Measurements from ENCODE around the gene MT1M.

Gene MT1M

GRCh38 chr16:56629531-56629930 is 2.9 kb upstream of the MT1M start:
- no peak for DNase-seq

- DNase-seq, result no peak
These were observed 2.3 kb upstream of the MT1M start for GRCh38 chr16:56630134-56630533.

- no peak for DNase-seq
These were observed 1.3 kb upstream of the MT1M start for GRCh38 chr16:56631197-56631596.

- no peak for DNase-seq
These were observed 665 bp upstream of the MT1M start for GRCh38 chr16:56631832-56632155.

GRCh38 chr16:56632848-56633365 is 448 bp downstream of the MT1M start:
- DNase-seq, result no peak

- no peak for DNase-seq
These were observed 1.1 kb downstream of the MT1M start for GRCh38 chr16:56633535-56633934.

- peak; percentile 49 for DNase-seq
These were observed 2.4 kb downstream of the MT1M start for GRCh38 chr16:56634715-56635440.

GRCh38 chr16:56635441-56635967 is 3.0 kb downstream of the MT1M start:
- DNase-seq, result no peak

GRCh38 chr16:56636616-56637413 is 4.4 kb downstream of the MT1M start:
- DNase-seq, result no peak

GRCh38 chr16:56637814-56638750 is 5.6 kb downstream of the MT1M start, which contains the start of gene MT1A:
Gene MT1A, plus strand, starts transcription at chr16:56638666. Its CDS starts 73 bp downstream, at chr16:56638739.
- peak; percentile 61 for DNase-seq

GRCh38 chr16:56639045-56639444 is 6.6 kb downstream of the MT1M start:
- no peak for DNase-seq

- no peak for DNase-seq
These were observed 7.6 kb downstream of the MT1M start for GRCh38 chr16:56640076-56640475.

- no peak for DNase-seq
These were observed 8.7 kb downstream of the MT1M start for GRCh38 chr16:56641166-56641565.

GRCh38 chr16:56643080-56643778 is 10.8 kb downstream of the MT1M start:
- no peak for DNase-seq

GRCh38 chr16:56643833-56644232 is 11.4 kb downstream of the MT1M start:
- no peak for DNase-seq

- DNase-seq, result no peak
These were observed 12.9 kb downstream of the MT1M start for GRCh38 chr16:56645311-56645710.

- no peak for DNase-seq
These were observed 13.4 kb downstream of the MT1M start for GRCh38 chr16:56645838-56646237.

GRCh38 chr16:56647641-56648431 is 15.4 kb downstream of the MT1M start:
- DNase-seq, result no peak

- DNase-seq, result no peak
These were observed 16.8 kb downstream of the MT1M start for GRCh38 chr16:56649271-56649670.

GRCh38 chr16:56649820-56650219 is 17.4 kb downstream of the MT1M start:
- DNase-seq, result no peak

GRCh38 chr16:56651586-56651985 is 19.1 kb downstream of the MT1M start, which contains the start of gene MT1B:
Gene MT1B, plus strand, starts transcription at chr16:56651886. Its CDS starts 68 bp downstream, at chr16:56651954.
- DNase-seq, result no peak
